Endothelial cell of umbilical vein (primary cell): ENCODE measurements around the gene TPM1. TPM values are rescaled to one million over a fixed set of nuclear protein-coding genes. Genes with fewer than 3 reads are reported as not detected.

Experiments
- BruUV-seq: library from RNA; stranded (reverse); fragments of 400-500 nt; replicated peaks from 2 replicates; lab custom pipeline; 2021; lab: Mats Ljungman, UMichigan
- CTCF ChIA-PET: fragments of 300-600, 350-600 bp; sonication (Branson Sonifier 250); formaldehyde crosslinking; loops from one replicate; lab custom pipeline; 2021; ENCODE audit warnings: antibody characterized with exemption, inconsistent platforms; lab: Charles Lee
- POLR2A ChIA-PET: fragments of 300-600, 350-600 bp; sonication (Branson Sonifier 250); formaldehyde crosslinking; loops from one replicate; lab custom pipeline; 2021; ENCODE audit warnings: antibody characterized with exemption, inconsistent platforms; lab: Charles Lee
- DNase-seq: peaks from one replicate; pipeline ENCODE4 v3.0.0-alpha.2; 2011; ENCODE audit warnings: low read depth, low spot score
- FAIRE-seq: peaks from 2 replicates; lab custom pipeline; 2011; peaks lifted over from hg19 to GRCh38; lab: Jason Lieb, UNC
- H2AFZ ChIP-seq: 2 replicates; pipeline ENCODE4 v1.6.0; 2012; ENCODE audit warnings: low read depth, low read length, control low read depth, inconsistent platforms
- H3K27ac ChIP-seq: 2 replicates; pipeline ENCODE4 v1.5.1; 2011; ENCODE audit warnings: low read depth, mild to moderate bottlenecking, control low read depth, low read length, moderate library complexity; ENCODE audit not compliant: insufficient read depth
- H3K27me3 ChIP-seq, 2 experiments: 2 replicates each; pipeline versions ENCODE4 v1.6.0 to v1.6.1; 2011; ENCODE audit warnings: low read length in 2 of 2, mixed read lengths in 1 of 2; ENCODE audit not compliant: control insufficient read depth in 2 of 2, insufficient read depth in 2 of 2
- H3K36me3 ChIP-seq, 2 experiments: 2 replicates in 1 of 2; 3 replicates in 1 of 2; pipeline ENCODE4 v1.5.1; 2011; ENCODE audit warnings: low read length in 2 of 2, mild to moderate bottlenecking in 1 of 2, moderate library complexity in 1 of 2; ENCODE audit not compliant: control insufficient read depth in 2 of 2, insufficient read depth in 2 of 2; ENCODE audit errors: extremely low read depth in 1 of 2
- H3K4me1 ChIP-seq: 3 replicates; pipeline ENCODE4 v1.5.1; 2011; ENCODE audit warnings: mild to moderate bottlenecking, low read length; ENCODE audit not compliant: control insufficient read depth, insufficient read depth; ENCODE audit errors: extremely low read depth
- H3K4me2 ChIP-seq: 2 replicates; pipeline ENCODE4 v1.6.1; 2011; ENCODE audit warnings: low read length, control low read depth, mixed read lengths; ENCODE audit not compliant: insufficient read depth
- H3K4me3 ChIP-seq, 3 experiments: fragments of 200-600 bp in 1 of 3; sonication (generic), shearing (Covaris generic) in 1 of 3; replicated peaks in 1 of 3; 2 replicates each; pipeline ENCODE4 v1.5.1; 2011 to 2016; ENCODE audit warnings: control low read depth in 3 of 3, low read length in 3 of 3, mild to moderate bottlenecking in 2 of 3, inconsistent platforms in 1 of 3, low read depth in 1 of 3, moderate library complexity in 1 of 3; ENCODE audit not compliant: insufficient read depth in 1 of 3
- H3K79me2 ChIP-seq: 2 replicates; pipeline ENCODE4 v1.6.0; 2012; ENCODE audit warnings: low read length, inconsistent platforms; ENCODE audit not compliant: control insufficient read depth, insufficient read depth
- H3K9ac ChIP-seq: replicated peaks from 2 replicates; pipeline ENCODE3; 2011; ENCODE audit warnings: low read length, control low read depth; ENCODE audit not compliant: insufficient read depth; ENCODE audit errors: extremely low read depth
- H3K9me1 ChIP-seq: replicated peaks from 3 replicates; pipeline ENCODE4 v1.6.0; 2011; ENCODE audit warnings: mild to moderate bottlenecking, low read length; ENCODE audit not compliant: control insufficient read depth, insufficient read depth; ENCODE audit errors: extremely low read depth
- H3K9me3 ChIP-seq: replicated peaks from 2 replicates; pipeline ENCODE4 v1.5.1; 2012; ENCODE audit warnings: low read length, inconsistent platforms; ENCODE audit not compliant: control insufficient read depth, insufficient read depth
- H4K20me1 ChIP-seq: replicated peaks from 2 replicates; pipeline ENCODE3; 2011; ENCODE audit warnings: mild to moderate bottlenecking, low read length; ENCODE audit not compliant: control insufficient read depth, insufficient read depth; ENCODE audit errors: extremely low read depth
- EZH2 ChIP-seq: IDR thresholded peaks from 2 replicates; pipeline ENCODE4 v1.6.1; 2012; ENCODE audit warnings: borderline replicate concordance, low read depth, mild to moderate bottlenecking, moderate library complexity, low read length, inconsistent platforms; ENCODE audit not compliant: severe bottlenecking
- FOS ChIP-seq: IDR thresholded peaks from 2 replicates; pipeline ENCODE4 v1.6.1; 2011; ENCODE audit warnings: mild to moderate bottlenecking, low read length, moderate library complexity, borderline replicate concordance; ENCODE audit not compliant: insufficient read depth
- GATA2 ChIP-seq: IDR thresholded peaks from 2 replicates; pipeline ENCODE4 v1.7.0; 2011; ENCODE audit warnings: low read depth, mild to moderate bottlenecking, moderate library complexity, mixed read lengths, low read length; ENCODE audit not compliant: insufficient read length, insufficient read depth
- JUN ChIP-seq: IDR thresholded peaks from 2 replicates; pipeline ENCODE4 v1.6.1; 2011; ENCODE audit warnings: borderline replicate concordance, low read depth; ENCODE audit not compliant: insufficient read length, insufficient read depth
- MYC ChIP-seq: IDR thresholded peaks from one replicate; pipeline ENCODE4 v1.6.1; 2011; ENCODE audit warnings: mild to moderate bottlenecking, low read depth, low read length
- POLR2A ChIP-seq: IDR thresholded peaks from 2 replicates; pipeline ENCODE4 v1.6.1; 2012; ENCODE audit warnings: low read depth, mild to moderate bottlenecking, control low read depth, low read length
- POLR2AphosphoS5 ChIP-seq: IDR thresholded peaks from 2 replicates; pipeline ENCODE4 v1.6.1; 2012; ENCODE audit warnings: low read depth, mild to moderate bottlenecking, control low read depth, low read length, moderate library complexity; ENCODE audit not compliant: insufficient read depth
- dilution Hi-C: fragments of 300-500 bp; cut with MboI; formaldehyde crosslinking; loops from one replicate; pipeline ENCODE4 v1.15.0; 2019; ENCODE audit warnings: low sequenced_read_pairs; ENCODE audit not compliant: extremely low pct_ligation_motif_present
- intact Hi-C: fragments of 100-400 bp; cut with micrococcal nuclease; formaldehyde crosslinking; loops from one replicate; pipeline ENCODE4 v1.10.0; 2022
- polyA plus RNA-seq, 4 experiments: library from polyadenylated mRNA; depleted of rRNA in 3 of 4; stranded (reverse) in 3 of 4; unstranded in 1 of 4; fragments of >200 nt; gene quantifications; 2 replicates each; pipeline versions ENCODE4 v1.2.1 to v1.2.3, GENCODE V29; 2011 to 2012; ENCODE audit warnings: missing spikeins in 1 of 4
- total RNA-seq: library from RNA; stranded (reverse); gene quantifications from 2 replicates; pipeline ENCODE4 v1.2.3, GENCODE V29; 2021
- TF ChIP-seq, protein P1 (sequence below): IDR thresholded peaks from 2 replicates; pipeline ENCODE4 v1.6.1; 2011; ENCODE audit not compliant: insufficient read depth, insufficient read length
- TF ChIP-seq, protein P2 (sequence below), 2 donors: IDR thresholded peaks; 1 replicate in 1 of 2; 2 replicates in 1 of 2; pipeline ENCODE4 v1.5.1; 2011; ENCODE audit warnings: low read length in 2 of 2, mild to moderate bottlenecking in 2 of 2, moderate library complexity in 2 of 2, control low read depth in 1 of 2, inconsistent platforms in 1 of 2, low read depth in 1 of 2; ENCODE audit not compliant: insufficient read depth in 1 of 2; ENCODE audit errors: extremely low read depth in 1 of 2

Gene TPM1
- total and polyA plus RNA-seq, 2 donors (not counting 3 experiments of a cell fraction or from before 2014, with no cell fraction given): 518 to 558 TPM

DNA sequence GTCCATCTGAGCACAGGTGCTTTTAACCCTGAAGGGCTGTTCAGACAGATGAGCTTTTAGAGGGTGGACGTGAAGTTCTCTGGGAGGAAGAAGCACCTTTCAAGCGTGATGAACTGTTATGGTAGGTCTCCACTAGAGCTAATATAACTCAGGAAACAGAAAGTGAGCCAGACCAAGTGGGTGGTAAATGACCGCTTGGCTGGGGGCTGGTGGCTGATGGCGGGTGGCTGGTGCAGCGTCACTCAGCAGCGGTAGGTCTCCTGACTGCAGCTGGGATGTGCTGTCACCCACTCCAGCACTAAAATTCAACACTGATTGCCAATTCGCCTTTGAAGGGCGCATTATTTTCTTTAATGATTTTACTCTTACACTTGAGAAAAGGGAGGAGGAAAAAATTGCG, 47.9 kb downstream of the TPM1 start:
- dilution Hi-C loops (no loop called here), intact Hi-C loops (loop anchor here (10.0 kb wide), 1 partner anchor 696 kb away; the partner anchor contains the start of gene TLN2)
- Histone ChIP-seq H3K9me3 (no peaks in the 10 kb centered on the region), H4K20me1 (no peaks in the 10 kb centered on the region), H3K4me2 (no peak overlapping the region), H3K27me3 (no peaks in the 10 kb centered on the region), H3K27ac (no peak overlapping the region), H3K36me3 (no peaks in the 10 kb centered on the region), H3K4me1 (peaks cover 8% of the 10 kb centered on the region), H3K9ac (no peak overlapping the region), H3K79me2 (no peaks in the 10 kb centered on the region), H3K4me3 (no peak overlapping the region), H2AFZ (no peak overlapping the region), H3K9me1 (no peaks in the 10 kb centered on the region)
- CTCF ChIA-PET: interaction anchor here (1.1 to 3.1 kb wide), 3 partner anchors 42 to 308 kb away, joined by 4 to 18 read pairs (median 8); no protein-coding TSS in a partner anchor
- DNase-seq (no peak), FAIRE-seq (no peak)
- TF ChIP-seq, protein P1, sequence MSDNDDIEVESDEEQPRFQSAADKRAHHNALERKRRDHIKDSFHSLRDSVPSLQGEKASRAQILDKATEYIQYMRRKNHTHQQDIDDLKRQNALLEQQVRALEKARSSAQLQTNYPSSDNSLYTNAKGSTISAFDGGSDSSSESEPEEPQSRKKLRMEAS: no peak
- TF ChIP-seq MYC (no peak), EZH2 (no peak), POLR2AphosphoS5 (no peak), POLR2A (no peak), GATA2 (no peak), JUN (no peak), FOS (no peak)
- TF ChIP-seq, protein P2, sequence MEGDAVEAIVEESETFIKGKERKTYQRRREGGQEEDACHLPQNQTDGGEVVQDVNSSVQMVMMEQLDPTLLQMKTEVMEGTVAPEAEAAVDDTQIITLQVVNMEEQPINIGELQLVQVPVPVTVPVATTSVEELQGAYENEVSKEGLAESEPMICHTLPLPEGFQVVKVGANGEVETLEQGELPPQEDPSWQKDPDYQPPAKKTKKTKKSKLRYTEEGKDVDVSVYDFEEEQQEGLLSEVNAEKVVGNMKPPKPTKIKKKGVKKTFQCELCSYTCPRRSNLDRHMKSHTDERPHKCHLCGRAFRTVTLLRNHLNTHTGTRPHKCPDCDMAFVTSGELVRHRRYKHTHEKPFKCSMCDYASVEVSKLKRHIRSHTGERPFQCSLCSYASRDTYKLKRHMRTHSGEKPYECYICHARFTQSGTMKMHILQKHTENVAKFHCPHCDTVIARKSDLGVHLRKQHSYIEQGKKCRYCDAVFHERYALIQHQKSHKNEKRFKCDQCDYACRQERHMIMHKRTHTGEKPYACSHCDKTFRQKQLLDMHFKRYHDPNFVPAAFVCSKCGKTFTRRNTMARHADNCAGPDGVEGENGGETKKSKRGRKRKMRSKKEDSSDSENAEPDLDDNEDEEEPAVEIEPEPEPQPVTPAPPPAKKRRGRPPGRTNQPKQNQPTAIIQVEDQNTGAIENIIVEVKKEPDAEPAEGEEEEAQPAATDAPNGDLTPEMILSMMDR (IDR thresholded peaks at IDR 0.05; ENCODE audit: extremely low read depth in 1 of 2, insufficient read depth in 1 of 2, low read depth in 1 of 2, low read length in 2 of 2): no peak
- BruUV-seq: no TSS peak
- POLR2A ChIA-PET: no interaction called here
